GM18870 (cell line): ENCODE measurements around the gene MYCBPAP.

Experiments used
- ATAC-seq: cut with Tn5 transposase; IDR thresholded peaks from one replicate; pipeline ENCODE4 v1.9.1; 2021; ENCODE audit warnings: moderate library complexity; ENCODE audit not compliant: unreplicated experiment

Gene MYCBPAP

GRCh38 chr17:50487213-50488096 lies 20.8 kb upstream of the MYCBPAP start:
- ATAC-seq: no peak

DNA sequence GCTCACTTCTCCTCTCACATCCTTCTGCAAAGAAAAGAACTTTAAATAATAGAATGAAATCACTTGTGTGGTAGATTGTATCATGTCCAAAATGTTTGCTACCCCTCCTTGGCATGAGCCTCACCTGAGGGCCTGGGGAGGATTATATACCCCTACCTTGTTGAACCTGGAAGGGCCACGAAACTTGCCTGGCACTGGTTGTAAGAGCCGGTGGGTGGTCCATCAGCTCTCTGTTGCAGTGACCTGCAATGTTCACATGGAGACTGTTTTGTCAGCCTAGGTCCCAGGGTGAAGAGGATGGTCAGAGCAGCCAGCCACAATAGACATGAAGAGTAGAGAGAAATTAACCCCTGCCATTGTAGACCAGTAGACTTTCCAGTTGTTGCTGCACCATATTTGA lies 19.4 kb upstream of the MYCBPAP start:
- no peak for ATAC-seq

DNA sequence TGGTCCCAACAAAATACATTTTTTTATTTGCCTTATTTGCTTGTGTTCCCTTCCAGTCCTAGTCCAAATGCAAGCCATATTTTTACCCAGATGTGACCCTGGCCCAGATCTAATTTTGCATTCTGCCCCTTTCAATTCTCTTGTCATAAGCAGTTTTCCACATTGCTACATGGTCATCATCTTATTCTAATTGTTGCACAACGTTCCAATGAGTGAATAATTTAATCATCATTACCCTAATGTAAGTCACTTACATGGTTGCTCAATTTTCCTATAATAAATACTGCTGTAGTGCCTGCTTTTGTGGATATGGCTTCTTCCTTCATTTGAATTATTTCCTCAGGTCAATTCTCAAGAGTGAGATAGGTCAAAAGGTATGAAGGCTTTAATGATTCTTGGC lies 16.7 kb upstream of the MYCBPAP start:
- ATAC-seq: no peak

GRCh38 chr17:50492214-50492613 lies 16.0 kb upstream of the MYCBPAP start:
- no peak for ATAC-seq

DNA sequence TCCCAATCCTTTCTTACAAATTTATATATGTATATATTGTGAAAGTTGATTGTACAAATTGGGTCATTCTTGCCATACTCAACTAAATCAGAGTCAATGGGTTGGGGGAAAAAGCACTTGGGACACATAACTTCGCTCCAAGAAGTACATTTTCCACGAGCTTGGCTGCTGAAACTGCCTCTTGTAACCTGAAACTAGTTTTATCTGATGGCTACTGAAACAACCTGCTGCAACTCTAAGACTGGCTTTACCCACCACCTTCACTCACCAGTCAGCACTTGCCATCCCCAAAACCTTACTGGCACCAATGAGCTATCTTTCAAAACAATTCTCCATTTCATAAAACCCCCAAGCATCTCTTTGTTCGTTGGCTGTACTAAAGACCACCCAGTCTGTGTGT lies 14.5 kb upstream of the MYCBPAP start:
- no peak for ATAC-seq

DNA sequence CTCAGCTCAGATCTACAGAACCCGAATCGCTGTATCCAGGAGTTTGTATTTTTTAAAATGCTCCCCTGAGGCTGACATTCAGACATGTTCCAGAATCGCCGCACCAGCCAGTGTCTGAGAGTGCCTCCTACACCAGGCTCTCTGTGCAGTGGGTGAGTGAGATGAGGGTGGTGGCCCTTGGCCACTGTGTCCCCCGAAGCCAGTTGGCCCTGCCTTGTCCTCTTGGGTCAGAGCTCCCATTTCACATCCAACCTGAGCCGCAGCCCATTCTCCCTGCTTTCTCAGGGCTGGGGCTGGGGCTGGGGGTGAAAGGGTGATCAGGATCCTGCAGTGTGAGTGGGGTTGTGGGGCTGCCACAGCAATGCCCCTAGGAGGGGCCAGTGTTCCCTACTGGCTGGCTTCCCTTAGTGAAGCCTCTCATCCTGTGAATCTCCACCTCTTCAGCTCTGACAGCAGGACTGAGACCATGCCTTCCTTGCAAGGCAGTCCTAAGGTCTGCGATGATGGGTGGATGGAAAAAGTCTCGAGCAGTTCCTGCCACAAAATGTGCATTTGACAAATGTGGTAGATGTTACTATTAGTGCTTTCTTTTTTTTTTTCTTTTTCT lies 12.9 kb upstream of the MYCBPAP start:
- no peak for ATAC-seq

GRCh38 chr17:50495918-50496317 lies 12.3 kb upstream of the MYCBPAP start:
- no peak for ATAC-seq

GRCh38 chr17:50498021-50498874 lies 10.0 kb upstream of the MYCBPAP start:
- ATAC-seq: no peak

DNA sequence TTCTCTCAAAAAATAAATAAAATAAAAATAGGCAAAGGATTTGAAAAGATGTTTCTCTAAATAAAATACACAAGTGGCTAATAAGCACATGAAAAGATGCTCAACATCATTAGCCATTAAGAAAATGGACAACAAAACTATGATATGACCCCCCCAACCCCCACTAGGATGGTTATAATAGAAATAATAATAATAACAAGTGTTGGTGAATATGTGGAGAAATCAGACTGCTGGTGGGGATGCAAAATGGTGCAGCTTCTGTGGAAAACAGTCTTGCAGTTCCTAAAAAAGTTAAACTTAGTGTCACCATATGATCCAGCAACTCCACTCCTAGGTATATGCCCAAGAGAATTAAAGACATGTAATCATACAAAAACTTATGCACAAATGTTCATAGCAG lies 9.0 kb upstream of the MYCBPAP start:
- ATAC-seq: no peak

DNA sequence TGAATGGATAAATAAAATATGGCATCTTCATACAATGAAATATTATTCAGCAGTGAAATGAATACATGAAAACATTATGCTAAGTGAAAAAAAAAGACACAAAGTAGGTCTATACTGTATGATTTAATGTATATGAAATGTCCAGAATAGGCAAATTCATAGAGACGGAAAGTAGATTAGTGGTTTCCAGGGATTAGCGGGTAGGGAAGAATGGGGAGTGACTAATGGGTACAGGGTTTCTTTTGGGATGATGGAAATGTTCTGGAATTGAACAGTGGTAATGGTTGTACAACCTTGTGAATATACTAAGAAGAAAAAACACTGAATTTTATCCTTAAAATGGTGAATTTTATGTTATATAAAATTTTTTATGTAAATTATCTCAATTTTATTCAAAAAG lies 8.5 kb upstream of the MYCBPAP start:
- no peak for ATAC-seq

- no peak for ATAC-seq
These were observed 7.2 kb upstream of the MYCBPAP start for GRCh38 chr17:50501054-50501453.

GRCh38 chr17:50502301-50502990 lies 5.8 kb upstream of the MYCBPAP start:
- no peak for ATAC-seq

- ATAC-seq: no peak
These were observed 2.6 kb upstream of the MYCBPAP start for GRCh38 chr17:50505591-50506130.

DNA sequence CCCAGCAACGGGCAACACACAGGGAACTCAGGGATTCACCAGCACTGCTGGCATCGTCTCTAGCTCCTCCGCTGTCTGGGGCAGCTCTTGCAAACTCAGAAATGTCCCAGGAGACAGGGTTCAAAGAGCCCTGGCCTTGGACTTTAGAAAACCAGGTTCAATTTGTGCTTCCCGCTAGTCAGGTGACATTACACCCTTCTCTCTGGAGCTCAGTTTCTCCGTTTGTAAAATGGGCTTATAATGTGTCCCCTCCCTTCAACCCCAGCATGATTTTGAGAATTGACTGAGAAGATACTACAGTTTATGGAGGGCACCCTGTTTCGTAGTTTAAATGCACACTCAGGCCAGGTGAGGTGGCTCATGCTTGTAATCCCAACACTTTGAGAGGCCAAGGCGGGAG lies 1.9 kb upstream of the MYCBPAP start:
- no peak for ATAC-seq

DNA sequence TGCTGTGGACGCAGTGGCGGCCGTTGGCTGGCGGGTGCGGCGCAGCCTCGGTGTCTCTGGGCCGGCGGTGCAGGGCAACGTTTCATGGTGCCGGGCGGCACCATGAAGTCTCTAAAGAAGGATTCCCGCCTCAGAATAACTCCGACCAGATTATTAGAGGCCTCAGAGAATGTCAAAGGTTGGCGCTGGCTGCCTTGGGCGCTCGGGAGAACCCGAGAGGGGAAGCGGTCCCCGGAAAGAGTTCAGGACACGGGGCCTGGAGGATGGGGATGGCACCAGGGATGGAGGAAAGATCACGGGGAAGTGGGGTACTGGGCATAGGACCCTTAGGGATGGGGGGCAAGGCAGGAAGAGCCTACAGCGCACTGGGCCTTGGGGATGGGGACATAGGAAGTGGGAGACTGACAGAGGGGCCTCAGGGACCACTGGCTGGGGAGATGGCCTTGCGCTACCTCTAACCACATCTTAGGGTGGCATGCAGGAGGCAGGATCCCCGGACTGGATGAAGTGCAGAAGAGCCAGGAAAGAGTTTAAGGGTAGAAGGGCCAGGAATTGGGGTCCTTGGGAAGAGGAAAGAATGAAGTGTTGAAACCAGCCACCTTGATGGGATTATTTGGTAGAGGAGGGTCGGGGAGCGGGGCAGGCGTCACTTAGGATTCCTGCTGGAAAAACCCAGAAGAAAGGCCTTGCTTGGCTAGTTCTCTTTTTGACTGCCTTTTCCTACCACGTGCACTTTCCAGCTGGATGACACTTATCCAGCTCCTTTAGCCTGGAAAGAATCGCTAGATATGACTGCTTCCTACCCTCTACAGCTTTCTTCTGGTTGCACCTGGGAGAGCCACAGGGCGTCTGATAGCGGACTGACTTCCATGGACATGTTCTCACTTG lies 578 bp downstream of the MYCBPAP start:
- no peak for ATAC-seq

DNA sequence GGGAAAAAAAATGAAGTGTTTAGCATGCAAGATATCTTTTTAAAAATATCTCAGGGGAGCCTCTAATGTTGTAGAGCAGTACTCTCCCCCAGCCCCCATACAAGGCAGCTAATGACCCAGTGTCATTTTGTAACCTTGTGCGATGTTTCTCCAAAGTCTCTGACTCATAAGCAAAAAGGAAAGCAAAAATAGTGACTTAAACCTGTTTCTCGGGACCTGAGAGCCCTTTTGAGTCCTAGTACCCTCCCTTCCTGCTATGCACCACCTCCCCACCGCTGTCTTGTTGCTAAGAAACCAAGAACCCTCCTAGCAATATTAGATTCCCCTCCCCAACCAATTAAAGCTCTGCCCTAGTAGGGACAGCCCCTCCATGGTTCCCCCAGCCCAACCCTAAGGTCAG lies 2.8 kb downstream of the MYCBPAP start:
- ATAC-seq: peak; percentile 90

DNA sequence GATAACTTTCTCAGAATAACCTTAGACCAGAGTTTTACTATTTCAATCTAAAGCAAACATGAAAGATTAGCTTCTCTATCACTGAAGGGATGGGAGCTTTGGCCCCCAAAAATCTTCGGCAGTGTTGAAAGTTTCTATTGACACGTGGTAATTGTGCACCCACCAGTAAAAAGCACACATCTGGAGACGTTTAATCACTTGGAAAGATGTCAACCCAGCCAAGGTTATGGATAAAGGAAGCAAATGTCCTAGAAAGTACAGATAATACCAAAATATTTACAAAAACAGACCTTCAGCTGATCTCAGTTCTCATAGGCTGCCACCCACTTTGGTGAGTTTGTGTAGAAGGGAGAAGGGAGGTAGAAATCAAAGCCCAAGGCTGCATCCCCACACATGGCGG lies 5.3 kb downstream of the MYCBPAP start:
- ATAC-seq: no peak

GRCh38 chr17:50514388-50514787 lies 6.1 kb downstream of the MYCBPAP start:
- no peak for ATAC-seq

GRCh38 chr17:50514936-50515702 lies 6.9 kb downstream of the MYCBPAP start:
- no peak for ATAC-seq
